Activated naive CD8-positive, alpha-beta T cell (primary cell): Measurements from ENCODE around the gene BABAM1.
A peak's percentile ranks its signal among the peaks of the same experiment; 100 is the strongest.

Experiments used
- H3K27ac Mint-ChIP-seq: one replicate; pipeline ENCODE4 v1.8.0; 2021; ENCODE audit warnings: mixed read lengths
- H3K27me3 Mint-ChIP-seq: one replicate; pipeline ENCODE4 v1.8.0; 2021; ENCODE audit warnings: mixed read lengths
- H3K36me3 Mint-ChIP-seq: one replicate; pipeline ENCODE4 v1.8.0; 2021; ENCODE audit warnings: mixed read lengths
- H3K4me1 Mint-ChIP-seq: one replicate; pipeline ENCODE4 v1.8.0; 2021; ENCODE audit warnings: low read depth, mixed read lengths
- H3K4me3 Mint-ChIP-seq: one replicate; pipeline ENCODE4 v1.8.0; 2021; ENCODE audit warnings: mild to moderate bottlenecking, mixed read lengths
- H3K9me3 Mint-ChIP-seq: one replicate; pipeline ENCODE4 v1.8.0; 2021; ENCODE audit warnings: low read depth, mixed read lengths

Gene BABAM1

GRCh38 chr19:17237747-17238706, 29.2 kb upstream of the BABAM1 start:
- no peaks in the 10 kb centered on the region for H3K36me3 Mint-ChIP-seq
- no peaks in the 10 kb centered on the region for H3K9me3 Mint-ChIP-seq
- no peak overlapping the region for H3K27ac Mint-ChIP-seq
- H3K27me3 Mint-ChIP-seq: no peaks in the 10 kb centered on the region
- H3K4me3 Mint-ChIP-seq: peak overlapping the region; percentile 52
- peaks cover 6% of the 10 kb centered on the region for H3K4me1 Mint-ChIP-seq

GRCh38 chr19:17240062-17240752, 27.0 kb upstream of the BABAM1 start:
- H3K36me3 Mint-ChIP-seq: no peaks in the 10 kb centered on the region
- H3K27me3 Mint-ChIP-seq: no peaks in the 10 kb centered on the region
- H3K27ac Mint-ChIP-seq: no peak overlapping the region
- H3K9me3 Mint-ChIP-seq: no peaks in the 10 kb centered on the region
- H3K4me3 Mint-ChIP-seq: no peak overlapping the region
- H3K4me1 Mint-ChIP-seq: no peaks in the 10 kb centered on the region

GRCh38 chr19:17240826-17241399, 26.3 kb upstream of the BABAM1 start:
- H3K27me3 Mint-ChIP-seq: no peaks in the 10 kb centered on the region
- no peaks in the 10 kb centered on the region for H3K9me3 Mint-ChIP-seq
- H3K36me3 Mint-ChIP-seq: no peaks in the 10 kb centered on the region
- no peak overlapping the region for H3K27ac Mint-ChIP-seq
- H3K4me1 Mint-ChIP-seq: no peaks in the 10 kb centered on the region
- H3K4me3 Mint-ChIP-seq: no peak overlapping the region

GRCh38 chr19:17242431-17243208, 24.6 kb upstream of the BABAM1 start:
- Mint-ChIP-seq H3K27me3 (no peaks in the 10 kb centered on the region), H3K27ac (no peak overlapping the region), H3K9me3 (no peaks in the 10 kb centered on the region), H3K4me3 (no peak overlapping the region), H3K36me3 (no peaks in the 10 kb centered on the region), H3K4me1 (no peaks in the 10 kb centered on the region)

GRCh38 chr19:17243211-17243829, 23.9 kb upstream of the BABAM1 start:
- Mint-ChIP-seq H3K4me1 (no peaks in the 10 kb centered on the region), H3K27me3 (no peaks in the 10 kb centered on the region), H3K27ac (no peak overlapping the region), H3K36me3 (no peaks in the 10 kb centered on the region), H3K4me3 (peak overlapping the region; percentile 42), H3K9me3 (no peaks in the 10 kb centered on the region)

GRCh38 chr19:17243830-17244617, 23.2 kb upstream of the BABAM1 start:
- Mint-ChIP-seq H3K27ac (no peak overlapping the region), H3K4me1 (no peaks in the 10 kb centered on the region), H3K4me3 (peak overlapping the region; percentile 63), H3K9me3 (no peaks in the 10 kb centered on the region), H3K27me3 (no peaks in the 10 kb centered on the region), H3K36me3 (no peaks in the 10 kb centered on the region)

- Mint-ChIP-seq H3K27ac (no peak overlapping the region), H3K4me1 (no peaks in the 10 kb centered on the region), H3K27me3 (no peaks in the 10 kb centered on the region), H3K4me3 (peak overlapping the region; percentile 63), H3K36me3 (no peaks in the 10 kb centered on the region), H3K9me3 (no peaks in the 10 kb centered on the region)
Measured at GRCh38 chr19:17244618-17245534, 22.4 kb upstream of the BABAM1 start.

- H3K9me3 Mint-ChIP-seq: no peaks in the 10 kb centered on the region
- H3K27ac Mint-ChIP-seq: no peak within 1 kb of the TSS
- H3K36me3 Mint-ChIP-seq: no peaks in the 10 kb centered on the region
- no peaks in the 10 kb centered on the region for H3K27me3 Mint-ChIP-seq
- peak within 1 kb of the TSS; percentile 83 for H3K4me3 Mint-ChIP-seq
- no peaks in the 10 kb centered on the region for H3K4me1 Mint-ChIP-seq
Measured at GRCh38 chr19:17245535-17245984, 21.7 kb upstream of the BABAM1 start, which contains the start of gene NR2F6. Gene NR2F6, minus strand, starts transcription at chr19:17245919. Its CDS starts 699 bp downstream, at chr19:17245220.

GRCh38 chr19:17246681-17247425, 20.4 kb upstream of the BABAM1 start:
- H3K4me3 Mint-ChIP-seq: peak overlapping the region; percentile 60
- H3K27ac Mint-ChIP-seq: no peak overlapping the region
- no peaks in the 10 kb centered on the region for H3K36me3 Mint-ChIP-seq

GRCh38 chr19:17248011-17248776, 19.0 kb upstream of the BABAM1 start:
- Mint-ChIP-seq H3K27ac (no peak overlapping the region), H3K4me1 (no peaks in the 10 kb centered on the region), H3K9me3 (no peaks in the 10 kb centered on the region), H3K27me3 (no peaks in the 10 kb centered on the region), H3K36me3 (no peaks in the 10 kb centered on the region), H3K4me3 (no peak overlapping the region)

More at GRCh38 chr19:17246681-17247425, 20.4 kb upstream of the BABAM1 start:
- Mint-ChIP-seq H3K9me3 (no peaks in the 10 kb centered on the region), H3K4me1 (no peaks in the 10 kb centered on the region), H3K27me3 (no peaks in the 10 kb centered on the region)

- no peaks in the 10 kb centered on the region for H3K9me3 Mint-ChIP-seq
Measured at GRCh38 chr19:17249887-17250548, 17.2 kb upstream of the BABAM1 start.

More at GRCh38 chr19:17249887-17250548, 17.2 kb upstream of the BABAM1 start:
- H3K27me3 Mint-ChIP-seq: no peaks in the 10 kb centered on the region
- no peak overlapping the region for H3K27ac Mint-ChIP-seq
- no peak overlapping the region for H3K4me3 Mint-ChIP-seq
- H3K36me3 Mint-ChIP-seq: no peaks in the 10 kb centered on the region
- H3K4me1 Mint-ChIP-seq: no peaks in the 10 kb centered on the region
